Neural progenitor cell (in vitro differentiated cells): ENCODE measurements around the gene GREB1L.

Source experiments
- CTCF ChIP-seq: fragments of 200-600 bp; sonication (generic); IDR thresholded peaks from 2 replicates; pipeline ENCODE4 v1.5.1; 2017; ENCODE audit warnings: antibody characterized with exemption, mild to moderate bottlenecking
- EZH2 ChIP-seq: fragments of 200-600 bp; sonication (generic); IDR thresholded peaks from 2 replicates; pipeline ENCODE4 v1.6.1; 2017; ENCODE audit warnings: antibody characterized with exemption, mild to moderate bottlenecking, moderate library complexity

- TF ChIP-seq CTCF: no peak
- TF ChIP-seq EZH2: no peak
Measured at GRCh38 chr18:21205695-21206094, 36.3 kb upstream of the GREB1L start.
